ENCODE results near the gene CDCA8. TPM values are rescaled to one million over a fixed set of nuclear protein-coding genes. Genes with fewer than 3 reads are reported as not detected.

CDCA8 gene
- total and polyA plus RNA-seq, 9 donors: 0.11 to 1.9 (median 0.60) TPM

- intact Hi-C loops (cut with DNase I): no loop called here
- Histone ChIP-seq H3K27me3 (no peaks in the 10 kb centered on the region), H3K27ac (no peak overlapping the region), H3K4me1 (ENCODE audit: insufficient read depth) (peaks cover 2% of the 10 kb centered on the region), H3K4me3 (no peak overlapping the region), H3K36me3 (no peaks in the 10 kb centered on the region), H3K9me3 (no peaks in the 10 kb centered on the region)
- TF ChIP-seq CTCF (IDR thresholded peaks at IDR 0.05) (no peak), EP300 (IDR thresholded peaks at IDR 0.05) (no peak), POLR2A (IDR thresholded peaks at IDR 0.05) (no peak)
- 94 to 96% (median 95%) methylated on average over 2 of the region's 2 CpGs for WGBS, 3 donors
- no peak for DNase-seq
Observed at GRCh38 chr1:37697737-37698136, 5.4 kb downstream of the CDCA8 start.

- TF ChIP-seq CTCF (IDR thresholded peaks at IDR 0.05) (no peak), EP300 (IDR thresholded peaks at IDR 0.05) (no peak), POLR2A (IDR thresholded peaks at IDR 0.05) (no peak)
- Histone ChIP-seq H3K4me3 (no peak overlapping the region), H3K36me3 (no peaks in the 10 kb centered on the region), H3K4me1 (ENCODE audit: insufficient read depth) (no peaks in the 10 kb centered on the region), H3K9me3 (no peaks in the 10 kb centered on the region), H3K27me3 (no peaks in the 10 kb centered on the region), H3K27ac (no peak overlapping the region)
- DNase-seq: no peak
- intact Hi-C loops (cut with DNase I): no loop called here
- 89 to 97% (median 97%) methylated on average over 7 of the region's 7 CpGs for WGBS, 3 donors
Observed at GRCh38 chr1:37699147-37699546, 6.8 kb downstream of the CDCA8 start.

DNA sequence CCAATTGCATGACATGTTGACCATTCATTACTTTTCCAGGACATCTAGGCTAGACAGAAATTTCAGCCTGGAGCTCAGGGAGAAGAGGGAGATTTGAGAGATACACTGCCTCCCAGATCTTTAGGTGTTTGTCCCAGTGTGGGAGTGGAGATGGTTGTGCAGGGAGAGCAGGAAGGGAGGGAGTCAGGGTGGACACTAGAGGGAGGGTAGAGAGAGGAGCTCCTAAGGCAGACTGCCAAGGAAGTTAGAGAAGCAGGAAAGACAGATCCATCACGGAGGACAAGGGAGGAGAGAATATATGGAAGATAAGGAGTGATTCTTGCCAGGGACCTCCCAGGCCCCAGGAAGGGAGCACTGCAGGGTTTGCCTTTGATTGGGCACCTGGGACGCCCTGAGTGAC, 8.7 kb downstream of the CDCA8 start:
- no peak for DNase-seq
- no peak for TF ChIP-seq POLR2A (IDR thresholded peaks at IDR 0.05)
- TF ChIP-seq EP300 (IDR thresholded peaks at IDR 0.05): no peak
- no peak for TF ChIP-seq CTCF (IDR thresholded peaks at IDR 0.05)
- H3K4me1 ChIP-seq (ENCODE audit: insufficient read depth): no peaks in the 10 kb centered on the region
- no peaks in the 10 kb centered on the region for H3K36me3 ChIP-seq
- 49 to 57% (median 57%) methylated on average over 2 of the region's 2 CpGs for WGBS, 3 donors
- no peak overlapping the region for H3K27ac ChIP-seq
- no peak overlapping the region for H3K4me3 ChIP-seq
- intact Hi-C loops (cut with DNase I): no loop called here
- H3K27me3 ChIP-seq: no peaks in the 10 kb centered on the region
- H3K9me3 ChIP-seq: no peaks in the 10 kb centered on the region

- Histone ChIP-seq H3K9me3 (no peaks in the 10 kb centered on the region), H3K27ac (no peak overlapping the region), H3K4me3 (no peak overlapping the region), H3K36me3 (no peaks in the 10 kb centered on the region), H3K4me1 (ENCODE audit: insufficient read depth) (no peaks in the 10 kb centered on the region), H3K27me3 (no peaks in the 10 kb centered on the region)
- 92 to 97% (median 95%) methylated on average over 14 of the region's 14 CpGs for WGBS, 3 donors
- TF ChIP-seq POLR2A (IDR thresholded peaks at IDR 0.05) (no peak), CTCF (IDR thresholded peaks at IDR 0.05) (no peak), EP300 (IDR thresholded peaks at IDR 0.05) (no peak)
- intact Hi-C loops (cut with DNase I): no loop called here
- DNase-seq: no peak
Observed at GRCh38 chr1:37703061-37703460, 10.7 kb downstream of the CDCA8 start.

DNA sequence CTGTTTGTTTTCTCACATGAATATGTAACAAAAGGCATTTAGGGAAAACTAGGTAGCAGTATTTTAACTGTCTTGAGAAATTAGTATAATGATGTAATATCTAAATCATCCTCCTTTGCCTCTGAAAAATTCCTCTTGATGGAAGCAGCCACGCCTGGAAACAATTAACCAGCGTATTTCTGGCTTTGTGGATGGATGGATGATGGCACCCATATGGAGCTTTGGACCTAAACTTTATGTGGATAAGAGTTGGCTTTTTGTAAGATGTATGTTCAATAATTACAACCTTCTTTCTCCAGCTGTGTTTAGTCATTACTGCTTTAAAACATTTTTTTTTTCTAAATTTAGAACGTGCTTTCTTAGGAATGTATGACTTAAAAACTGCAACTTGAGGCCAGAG, 12.7 kb downstream of the CDCA8 start:
- no peaks in the 10 kb centered on the region for H3K4me1 ChIP-seq (ENCODE audit: insufficient read depth)
- no peaks in the 10 kb centered on the region for H3K36me3 ChIP-seq
- H3K27me3 ChIP-seq: no peaks in the 10 kb centered on the region
- no peaks in the 10 kb centered on the region for H3K9me3 ChIP-seq
- H3K27ac ChIP-seq: no peak overlapping the region
- H3K4me3 ChIP-seq: no peak overlapping the region
- no peak for TF ChIP-seq EP300 (IDR thresholded peaks at IDR 0.05)
- TF ChIP-seq CTCF (IDR thresholded peaks at IDR 0.05): no peak
- TF ChIP-seq POLR2A (IDR thresholded peaks at IDR 0.05): no peak
- no peak for DNase-seq
- intact Hi-C loops (cut with DNase I): no loop called here
- 20 to 48% (median 37%) methylated on average over 3 of the region's 3 CpGs for WGBS, 3 donors
